SK-N-SH (cell line): ENCODE results near the gene TCF7L2.

Experiments used
- FOXJ3 ChIP-seq: sonication (generic); formaldehyde crosslinking; IDR thresholded peaks from 2 replicates; pipeline ENCODE4 v1.5.1; 2020; ENCODE audit warnings: mild to moderate bottlenecking, missing genetic modification reagents
- POLR2AphosphoS5 ChIP-seq: IDR thresholded peaks from 2 replicates; pipeline ENCODE4 v1.6.1; 2012; ENCODE audit warnings: low read depth, low read length
- YY1 ChIP-seq: IDR thresholded peaks from 2 replicates; pipeline ENCODE4 v1.4.0; 2012; ENCODE audit warnings: low read depth, mild to moderate bottlenecking
- TF ChIP-seq, protein P1 (sequence below): fragments of 200-600 bp; sonication (generic); IDR thresholded peaks from 2 replicates; pipeline ENCODE4 v1.6.1; 2017; ENCODE audit warnings: antibody characterized with exemption, mild to moderate bottlenecking, moderate library complexity

- TF ChIP-seq POLR2AphosphoS5 (no peak), FOXJ3 (CRISPR knock-in tag) (no peak), YY1 (no peak)
- TF ChIP-seq, protein P1, sequence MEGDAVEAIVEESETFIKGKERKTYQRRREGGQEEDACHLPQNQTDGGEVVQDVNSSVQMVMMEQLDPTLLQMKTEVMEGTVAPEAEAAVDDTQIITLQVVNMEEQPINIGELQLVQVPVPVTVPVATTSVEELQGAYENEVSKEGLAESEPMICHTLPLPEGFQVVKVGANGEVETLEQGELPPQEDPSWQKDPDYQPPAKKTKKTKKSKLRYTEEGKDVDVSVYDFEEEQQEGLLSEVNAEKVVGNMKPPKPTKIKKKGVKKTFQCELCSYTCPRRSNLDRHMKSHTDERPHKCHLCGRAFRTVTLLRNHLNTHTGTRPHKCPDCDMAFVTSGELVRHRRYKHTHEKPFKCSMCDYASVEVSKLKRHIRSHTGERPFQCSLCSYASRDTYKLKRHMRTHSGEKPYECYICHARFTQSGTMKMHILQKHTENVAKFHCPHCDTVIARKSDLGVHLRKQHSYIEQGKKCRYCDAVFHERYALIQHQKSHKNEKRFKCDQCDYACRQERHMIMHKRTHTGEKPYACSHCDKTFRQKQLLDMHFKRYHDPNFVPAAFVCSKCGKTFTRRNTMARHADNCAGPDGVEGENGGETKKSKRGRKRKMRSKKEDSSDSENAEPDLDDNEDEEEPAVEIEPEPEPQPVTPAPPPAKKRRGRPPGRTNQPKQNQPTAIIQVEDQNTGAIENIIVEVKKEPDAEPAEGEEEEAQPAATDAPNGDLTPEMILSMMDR: no peak
Observed at GRCh38 chr10:112999102-112999501, 49.1 kb downstream of the TCF7L2 start.
